Measurements from ENCODE around the gene ZNF106.

GRCh38 chr15:42445551-42445950 is 45.4 kb downstream of the ZNF106 start:
- no peak for TF ChIP-seq CTCF (IDR thresholded peaks at IDR 0.05 in 4 of 5, conservative IDR thresholded peaks at IDR 0.05 in 1 of 5)
- no peak for TF ChIP-seq POLR2A (IDR thresholded peaks at IDR 0.05)
